H1 (cell line): ENCODE measurements around the gene FLT3.

ENCODE experiments used
- JUN ChIP-seq: IDR thresholded peaks from 2 replicates; pipeline ENCODE4 v1.6.1; 2011; ENCODE audit warnings: low read depth, mild to moderate bottlenecking, improper control_type of control experiment, low read length
- TF ChIP-seq, protein P1 (sequence below), 3 experiments: IDR thresholded peaks; 1 replicate in 2 of 3; 2 replicates in 1 of 3; pipeline versions ENCODE4 v1.5.1 to v1.6.1; 2011; ENCODE audit warnings: low read length in 3 of 3, mild to moderate bottlenecking in 3 of 3, inconsistent platforms in 2 of 3, low read depth in 1 of 3, moderate library complexity in 1 of 3; ENCODE audit not compliant: insufficient read depth in 1 of 3; ENCODE audit errors: control extremely low read depth in 1 of 3

DNA sequence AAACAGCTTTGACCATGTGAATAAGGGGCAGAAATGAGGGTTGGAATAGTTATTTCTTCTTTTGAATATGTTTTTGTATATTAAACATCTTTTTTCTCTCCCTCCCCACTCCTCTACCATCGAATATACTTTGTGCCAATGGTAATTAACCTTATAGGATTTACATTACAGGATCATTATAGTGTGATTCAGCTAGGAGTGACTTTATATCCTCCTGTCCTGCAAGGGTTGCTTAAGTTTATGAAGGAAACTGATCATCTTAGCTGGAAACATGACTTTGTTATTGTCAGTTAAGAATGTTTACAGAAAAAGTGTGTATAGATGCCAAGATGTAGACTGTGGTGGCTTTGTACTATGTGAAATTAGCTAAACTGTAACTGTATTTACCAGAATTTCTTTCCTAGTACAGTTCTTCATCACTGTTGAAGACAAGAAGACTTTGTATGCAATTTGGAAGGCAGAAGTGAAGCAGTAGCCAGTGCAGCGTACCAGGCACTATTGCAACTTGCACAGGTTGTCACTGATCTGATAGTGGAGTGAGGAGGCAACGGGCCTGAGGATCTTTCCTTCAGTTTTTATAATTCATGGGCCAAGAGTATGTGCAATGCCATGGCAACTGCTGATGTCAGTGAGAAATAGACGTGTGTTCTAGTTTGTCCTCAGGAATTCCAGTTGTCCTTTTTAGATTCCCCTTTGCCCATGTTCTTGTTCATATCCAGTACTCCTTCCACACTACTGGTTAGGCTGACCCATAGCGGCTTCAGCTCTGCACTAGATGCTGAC lies 29.7 kb upstream of the FLT3 start:
- TF ChIP-seq, protein P1, sequence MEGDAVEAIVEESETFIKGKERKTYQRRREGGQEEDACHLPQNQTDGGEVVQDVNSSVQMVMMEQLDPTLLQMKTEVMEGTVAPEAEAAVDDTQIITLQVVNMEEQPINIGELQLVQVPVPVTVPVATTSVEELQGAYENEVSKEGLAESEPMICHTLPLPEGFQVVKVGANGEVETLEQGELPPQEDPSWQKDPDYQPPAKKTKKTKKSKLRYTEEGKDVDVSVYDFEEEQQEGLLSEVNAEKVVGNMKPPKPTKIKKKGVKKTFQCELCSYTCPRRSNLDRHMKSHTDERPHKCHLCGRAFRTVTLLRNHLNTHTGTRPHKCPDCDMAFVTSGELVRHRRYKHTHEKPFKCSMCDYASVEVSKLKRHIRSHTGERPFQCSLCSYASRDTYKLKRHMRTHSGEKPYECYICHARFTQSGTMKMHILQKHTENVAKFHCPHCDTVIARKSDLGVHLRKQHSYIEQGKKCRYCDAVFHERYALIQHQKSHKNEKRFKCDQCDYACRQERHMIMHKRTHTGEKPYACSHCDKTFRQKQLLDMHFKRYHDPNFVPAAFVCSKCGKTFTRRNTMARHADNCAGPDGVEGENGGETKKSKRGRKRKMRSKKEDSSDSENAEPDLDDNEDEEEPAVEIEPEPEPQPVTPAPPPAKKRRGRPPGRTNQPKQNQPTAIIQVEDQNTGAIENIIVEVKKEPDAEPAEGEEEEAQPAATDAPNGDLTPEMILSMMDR (IDR thresholded peaks at IDR 0.05; ENCODE audit: control extremely low read depth in 1 of 3, insufficient read depth in 1 of 3, low read depth in 1 of 3, low read length in 3 of 3) = no peak
- TF ChIP-seq JUN = no peak
